Activated naive CD8-positive, alpha-beta T cell treated with anti-CD3 and anti-CD28 coated beads, Interleukin-2, amount 50 U/mL, for 24 hours (primary cell): ENCODE data around the gene ALAS1.
"Not testable (repeated sequence)": the region's sequence is repeated elsewhere in the genome, so short reads cannot be mapped to it uniquely, and the experiment has no call there.

Experiments
- ATAC-seq: fragments of 150-1000 bp; cut with Tn5 transposase; one replicate; pipeline ENCODE4 v1.10.0; 2021
- DNase-seq: peaks from one replicate; pipeline ENCODE4 v3.0.0; 2021
- H3K27ac Mint-ChIP-seq: one replicate; pipeline ENCODE4 v1.8.0; 2021; ENCODE audit warnings: mild to moderate bottlenecking, mixed read lengths
- H3K27me3 Mint-ChIP-seq: one replicate; pipeline ENCODE4 v1.8.0; 2021; ENCODE audit warnings: mixed read lengths
- H3K36me3 Mint-ChIP-seq: one replicate; pipeline ENCODE4 v1.8.0; 2021; ENCODE audit warnings: low read depth, mixed read lengths
- H3K4me1 Mint-ChIP-seq: one replicate; pipeline ENCODE4 v1.8.0; 2021; ENCODE audit warnings: mixed read lengths
- H3K4me3 Mint-ChIP-seq: one replicate; pipeline ENCODE4 v1.8.0; 2021; ENCODE audit warnings: mild to moderate bottlenecking, moderate library complexity, mixed read lengths
- H3K9me3 Mint-ChIP-seq: one replicate; pipeline ENCODE4 v1.8.0; 2021; ENCODE audit warnings: mixed read lengths

The ALAS1 gene

DNA sequence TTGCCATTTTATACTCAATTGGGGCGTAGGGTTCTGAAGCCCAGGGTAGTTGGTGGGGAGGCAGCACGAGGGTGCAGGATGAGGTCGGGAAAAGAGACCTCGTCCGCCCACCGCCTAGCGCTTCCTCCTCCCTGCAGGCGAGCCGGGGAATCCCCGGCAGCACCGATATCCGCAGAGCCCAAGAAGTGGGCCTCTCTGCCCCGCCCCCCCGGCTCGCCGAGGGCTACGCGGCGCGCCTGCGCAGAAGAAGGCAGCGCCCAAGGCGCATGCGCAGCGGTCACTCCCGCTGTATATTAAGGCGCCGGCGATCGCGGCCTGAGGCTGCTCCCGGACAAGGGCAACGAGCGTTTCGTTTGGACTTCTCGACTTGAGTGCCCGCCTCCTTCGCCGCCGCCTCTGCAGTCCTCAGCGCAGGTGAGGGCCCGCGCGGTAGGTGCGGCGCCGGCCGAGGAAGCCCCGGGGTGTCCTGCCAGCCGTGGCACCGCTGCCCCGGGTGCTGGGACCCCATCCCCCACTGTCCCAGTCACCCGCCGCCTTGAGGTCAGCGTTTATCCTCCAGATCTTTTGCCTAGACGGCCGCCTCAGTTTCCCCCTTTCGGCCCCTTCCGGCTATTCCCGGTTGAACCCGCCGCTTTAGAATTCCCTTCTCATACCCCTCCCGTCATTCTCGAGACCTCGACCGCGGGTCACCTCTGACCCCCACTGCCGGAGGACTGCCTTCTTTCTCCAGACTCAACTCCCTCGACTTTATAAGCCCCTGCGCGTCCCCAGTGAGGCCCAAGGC is at the start of gene ALAS1:
TSS of gene ALAS1 (plus strand) at position 319 of the 784 bp plus-strand sequence. CDS start 1,082 bp downstream, outside the sequence.
- no peaks in the 10 kb centered on the region for H3K9me3 Mint-ChIP-seq
- H3K27ac Mint-ChIP-seq, result peak within 1 kb of the TSS; percentile 89
- no peaks in the 10 kb centered on the region for H3K27me3 Mint-ChIP-seq
- ATAC-seq, result peak; percentile 95
- peak within 1 kb of the TSS; percentile 94 for H3K4me3 Mint-ChIP-seq
- DNase-seq, result peak; percentile 97
- peaks cover 62% of the 10 kb centered on the region for H3K4me1 Mint-ChIP-seq
- peaks cover 30% of the 10 kb centered on the region for H3K36me3 Mint-ChIP-seq

GRCh38 chr3:52149021-52149420 is 48.9 kb upstream of the ALAS1 start:
- DNase-seq (no peak), ATAC-seq (no peak)
- H3K4me3 Mint-ChIP-seq, result no peak overlapping the region
- no peak overlapping the region for H3K27ac Mint-ChIP-seq
- H3K4me1 Mint-ChIP-seq, result peaks cover 13% of the 10 kb centered on the region
- no peaks in the 10 kb centered on the region for H3K27me3 Mint-ChIP-seq
- peaks cover 12% of the 10 kb centered on the region for H3K36me3 Mint-ChIP-seq
- no peaks in the 10 kb centered on the region for H3K9me3 Mint-ChIP-seq

- ATAC-seq (no peak), DNase-seq (no peak)
- H3K27ac Mint-ChIP-seq, result no peak overlapping the region
- peaks cover 7% of the 10 kb centered on the region for H3K36me3 Mint-ChIP-seq
- peaks cover 9% of the 10 kb centered on the region for H3K4me1 Mint-ChIP-seq
- H3K4me3 Mint-ChIP-seq, result no peak overlapping the region
- no peaks in the 10 kb centered on the region for H3K9me3 Mint-ChIP-seq
- no peaks in the 10 kb centered on the region for H3K27me3 Mint-ChIP-seq
Measured at GRCh38 chr3:52149726-52150125, 48.2 kb upstream of the ALAS1 start.

DNA sequence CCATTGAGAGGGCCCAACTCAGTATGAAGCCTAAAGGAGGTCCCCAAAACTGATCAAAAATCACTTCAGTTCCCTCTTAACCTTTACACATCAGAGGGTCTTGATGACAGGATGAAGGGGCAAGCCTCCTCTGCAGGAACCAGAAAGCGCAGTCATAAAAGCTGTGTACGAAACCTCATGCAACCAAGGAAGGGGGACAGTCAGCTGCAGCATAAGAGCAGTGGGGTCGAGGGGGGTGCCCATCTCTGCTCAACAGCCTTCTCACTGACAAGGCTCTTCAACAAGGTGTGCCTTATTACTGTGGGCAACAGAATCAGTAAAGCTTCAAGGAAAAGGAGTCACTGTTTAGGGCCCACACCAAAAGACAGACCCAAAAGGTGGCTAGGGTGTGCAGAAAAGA is 47.6 kb upstream of the ALAS1 start:
- no peaks in the 10 kb centered on the region for H3K27me3 Mint-ChIP-seq
- DNase-seq (no peak), ATAC-seq (no peak)
- peaks cover 14% of the 10 kb centered on the region for H3K4me1 Mint-ChIP-seq
- no peaks in the 10 kb centered on the region for H3K9me3 Mint-ChIP-seq
- H3K27ac Mint-ChIP-seq, result no peak overlapping the region
- peaks cover 7% of the 10 kb centered on the region for H3K36me3 Mint-ChIP-seq
- H3K4me3 Mint-ChIP-seq, result no peak overlapping the region

- no peak overlapping the region for H3K4me3 Mint-ChIP-seq
- H3K9me3 Mint-ChIP-seq, result no peaks in the 10 kb centered on the region
- no peak for DNase-seq
- ATAC-seq, result no peak
- no peaks in the 10 kb centered on the region for H3K27me3 Mint-ChIP-seq
- H3K36me3 Mint-ChIP-seq, result peaks cover 7% of the 10 kb centered on the region
- H3K4me1 Mint-ChIP-seq, result peaks cover 19% of the 10 kb centered on the region
- H3K27ac Mint-ChIP-seq, result no peak overlapping the region
Measured at GRCh38 chr3:52150860-52151259, 47.1 kb upstream of the ALAS1 start.

- H3K36me3 Mint-ChIP-seq, DNase-seq, H3K27me3 Mint-ChIP-seq, H3K27ac Mint-ChIP-seq, ATAC-seq, H3K9me3 Mint-ChIP-seq, H3K4me3 Mint-ChIP-seq: not testable (repeated sequence)
- peaks cover 20% of the 10 kb centered on the region for H3K4me1 Mint-ChIP-seq
Measured at GRCh38 chr3:52151991-52152390, 46.0 kb upstream of the ALAS1 start.

DNA sequence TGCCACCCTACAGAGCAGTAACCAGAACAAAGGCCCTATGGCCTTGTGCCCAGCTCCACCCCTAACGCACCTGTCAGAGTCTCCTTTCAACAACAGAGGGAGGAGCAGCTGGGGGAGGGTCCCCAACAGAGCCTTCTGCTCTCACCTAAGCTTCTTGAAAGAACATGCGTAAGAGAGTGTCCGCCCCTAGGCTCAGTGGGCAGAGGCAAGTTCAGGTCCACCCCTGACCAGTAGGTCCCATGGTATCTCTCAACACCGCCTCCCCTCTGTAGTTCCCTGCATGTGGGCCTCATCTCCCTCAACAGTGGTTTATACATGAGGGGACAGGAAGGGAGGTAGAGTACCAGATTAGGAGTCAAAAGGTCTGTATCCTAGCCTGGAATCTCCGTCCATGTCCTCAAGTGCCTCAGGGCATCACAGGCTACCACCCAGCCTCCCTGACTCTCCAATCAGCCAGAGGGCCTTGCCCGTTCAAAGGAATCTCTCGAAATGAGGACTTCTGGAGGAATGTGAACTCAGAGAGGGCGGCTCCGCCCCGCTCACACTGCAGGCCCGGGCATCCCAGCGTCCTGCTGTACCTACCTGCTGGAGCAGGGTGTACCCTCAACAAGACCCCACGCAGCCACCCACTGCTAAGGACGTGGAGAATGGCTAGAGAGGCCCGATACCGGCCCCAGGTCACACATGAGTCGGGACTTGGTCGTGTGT is 44.4 kb upstream of the ALAS1 start:
- peaks cover 7% of the 10 kb centered on the region for H3K36me3 Mint-ChIP-seq
- H3K4me3 Mint-ChIP-seq, result peak overlapping the region; percentile 91
- peaks cover 20% of the 10 kb centered on the region for H3K4me1 Mint-ChIP-seq
- ATAC-seq (no peak), DNase-seq (peak; percentile 11)
- no peak overlapping the region for H3K27ac Mint-ChIP-seq
- no peaks in the 10 kb centered on the region for H3K27me3 Mint-ChIP-seq
- H3K9me3 Mint-ChIP-seq, result no peaks in the 10 kb centered on the region

DNA sequence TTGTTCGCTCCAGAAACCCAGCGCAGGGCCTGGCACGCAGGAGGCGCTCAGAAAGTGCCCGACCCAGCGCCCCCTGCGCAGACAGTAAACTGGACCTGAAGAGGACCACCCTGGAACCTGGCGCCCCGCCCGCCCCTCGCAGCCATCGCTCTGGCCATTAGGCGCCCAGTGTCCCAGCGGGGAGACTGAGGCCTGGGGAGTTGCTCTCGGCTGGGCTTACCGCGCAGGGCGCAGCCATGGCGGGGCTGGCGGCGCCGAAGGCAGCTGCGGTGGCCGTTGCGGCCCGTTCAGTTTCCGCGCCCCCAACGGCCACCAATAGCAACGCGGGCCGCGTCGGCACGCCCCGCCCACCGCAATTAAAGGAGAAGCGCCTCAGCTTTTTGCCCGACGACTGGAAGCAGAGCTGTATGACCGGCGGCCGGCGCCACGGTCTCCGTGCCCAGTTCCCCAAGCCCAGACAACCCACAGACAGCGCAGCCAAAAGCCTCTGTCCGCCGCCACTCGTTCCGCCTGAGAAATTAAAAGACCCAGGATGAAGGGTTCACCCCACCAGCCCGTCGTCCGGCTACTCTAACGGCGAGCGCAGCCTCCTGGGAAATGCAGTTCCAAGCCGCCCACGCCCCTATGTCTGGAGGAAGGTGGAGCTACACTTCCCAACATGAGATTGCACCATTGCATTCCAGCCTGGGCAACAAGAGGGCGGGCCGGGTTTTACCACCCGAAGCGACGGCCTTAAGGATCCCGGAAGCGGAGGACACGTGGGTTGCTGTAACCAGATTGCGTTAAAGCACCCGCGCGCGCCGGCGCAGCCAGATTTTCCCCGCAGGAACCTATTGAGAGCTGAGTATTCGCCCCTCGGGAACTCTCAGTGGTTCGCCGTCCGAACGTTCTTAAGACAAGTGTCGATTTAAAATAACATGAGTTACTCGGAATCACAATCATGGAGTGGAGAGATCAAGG is 43.5 kb upstream of the ALAS1 start, which contains the start of gene POC1A:
TSS of gene POC1A (minus strand) at position 289 of the 960 bp plus-strand sequence. CDS start at position 238, 51 bp downstream.
- ATAC-seq (peak; percentile 94), DNase-seq (peak; percentile 90)
- H3K4me3 Mint-ChIP-seq, result peak within 1 kb of the TSS; percentile 91
- peak within 1 kb of the TSS; percentile 95 for H3K27ac Mint-ChIP-seq
- H3K4me1 Mint-ChIP-seq, result peaks cover 20% of the 10 kb centered on the region
- H3K36me3 Mint-ChIP-seq, result peaks cover under 1% of the 10 kb centered on the region
- H3K9me3 Mint-ChIP-seq, result no peaks in the 10 kb centered on the region
- H3K27me3 Mint-ChIP-seq, result no peaks in the 10 kb centered on the region

DNA sequence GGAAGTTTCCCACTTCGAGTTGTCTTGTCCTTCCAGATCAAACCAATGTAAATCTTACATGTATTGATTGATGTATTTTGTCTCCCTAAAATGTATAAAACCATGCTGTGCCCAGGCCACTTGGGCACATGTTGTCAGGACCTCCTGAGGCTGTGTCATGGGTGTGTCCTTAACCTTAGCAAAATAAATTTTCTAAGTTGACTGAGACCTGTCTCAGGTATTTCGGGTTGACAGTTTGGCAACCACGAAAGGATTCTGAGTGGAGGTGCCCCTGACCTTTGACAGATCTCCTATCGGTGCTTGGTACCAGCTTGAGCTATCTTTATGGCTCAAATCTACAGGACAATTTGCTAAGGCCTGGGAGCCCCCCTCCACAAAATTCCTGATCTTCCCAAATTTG is 42.0 kb upstream of the ALAS1 start:
- Mint-ChIP-seq H3K4me3 (peak overlapping the region; percentile 91), H3K36me3 (no peaks in the 10 kb centered on the region), H3K27me3 (no peaks in the 10 kb centered on the region), H3K4me1 (peaks cover 22% of the 10 kb centered on the region), H3K27ac (no peak overlapping the region), H3K9me3 (no peaks in the 10 kb centered on the region)
- no peak for ATAC-seq
- DNase-seq, result no peak

DNA sequence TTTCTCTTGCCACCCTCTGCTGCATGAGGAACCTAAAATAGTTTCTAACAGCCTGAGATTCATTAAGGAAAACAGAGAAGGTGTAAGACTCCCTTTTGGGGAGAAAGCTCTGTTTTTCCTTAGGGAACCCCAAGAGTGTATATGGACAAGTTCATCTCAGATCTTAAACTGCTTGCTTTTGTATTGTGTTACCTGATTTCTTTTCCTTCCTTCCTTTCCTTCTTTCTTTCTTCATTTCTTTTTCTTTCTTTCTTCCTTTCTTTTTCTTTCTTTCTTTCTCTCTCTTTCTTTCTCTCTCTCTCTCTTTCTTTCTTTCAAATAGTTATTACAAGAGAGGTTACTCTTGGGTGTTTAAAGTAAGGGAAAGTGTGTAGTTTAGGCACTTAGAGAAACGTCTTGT is 38.5 kb upstream of the ALAS1 start:
- Mint-ChIP-seq H3K27ac (no peak overlapping the region), H3K36me3 (no peaks in the 10 kb centered on the region)

DNA sequence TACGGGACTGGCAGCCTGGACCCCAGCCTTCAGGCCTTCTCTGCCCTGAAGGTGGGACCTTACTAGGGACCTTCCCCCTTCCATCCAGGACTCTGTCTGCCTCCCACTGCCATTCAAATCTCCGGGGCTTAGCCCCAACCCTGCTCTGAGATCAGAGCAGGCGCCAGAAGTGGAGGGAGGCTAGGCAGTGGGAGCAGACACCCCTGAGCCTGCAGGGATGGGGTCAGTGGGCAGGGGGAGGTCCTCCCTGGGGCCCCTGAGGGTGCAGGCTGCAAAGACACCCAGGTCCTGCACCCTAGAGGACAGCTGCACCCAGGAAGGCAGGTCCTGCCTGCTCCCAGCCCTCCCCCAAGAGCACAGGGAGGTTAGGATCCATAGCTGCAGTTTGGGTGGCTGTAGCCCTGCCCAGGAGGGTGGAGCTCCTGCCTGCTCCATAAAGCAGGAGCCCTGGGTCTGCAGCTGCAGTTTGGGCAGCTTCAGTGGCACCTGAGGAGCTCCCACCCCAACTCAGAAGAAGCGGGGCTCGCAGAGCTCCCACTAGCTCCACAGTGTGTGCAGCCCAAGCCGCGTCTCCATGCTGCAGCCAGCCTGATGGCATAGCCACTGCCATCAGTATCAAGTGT is 35.6 kb upstream of the ALAS1 start:
- no peak overlapping the region for H3K4me3 Mint-ChIP-seq
- no peak for ATAC-seq
- H3K27ac Mint-ChIP-seq, result no peak overlapping the region
- DNase-seq, result no peak
- H3K36me3 Mint-ChIP-seq, result no peaks in the 10 kb centered on the region
- H3K27me3 Mint-ChIP-seq, result no peaks in the 10 kb centered on the region
- no peaks in the 10 kb centered on the region for H3K9me3 Mint-ChIP-seq
- peaks cover 2% of the 10 kb centered on the region for H3K4me1 Mint-ChIP-seq

More for the DNA sequence above, 38.5 kb upstream of the ALAS1 start:
- H3K4me3 Mint-ChIP-seq, result no peak overlapping the region
- peaks cover 14% of the 10 kb centered on the region for H3K4me1 Mint-ChIP-seq
- ATAC-seq (no peak), DNase-seq (no peak)
- no peaks in the 10 kb centered on the region for H3K27me3 Mint-ChIP-seq
- H3K9me3 Mint-ChIP-seq, result no peaks in the 10 kb centered on the region

- Mint-ChIP-seq H3K36me3 (no peaks in the 10 kb centered on the region), H3K27me3 (no peaks in the 10 kb centered on the region), H3K27ac (no peak overlapping the region), H3K4me3 (no peak overlapping the region), H3K9me3 (no peaks in the 10 kb centered on the region), H3K4me1 (peaks cover 2% of the 10 kb centered on the region)
- DNase-seq (no peak), ATAC-seq (no peak)
Measured at GRCh38 chr3:52167240-52167639, 30.7 kb upstream of the ALAS1 start.

DNA sequence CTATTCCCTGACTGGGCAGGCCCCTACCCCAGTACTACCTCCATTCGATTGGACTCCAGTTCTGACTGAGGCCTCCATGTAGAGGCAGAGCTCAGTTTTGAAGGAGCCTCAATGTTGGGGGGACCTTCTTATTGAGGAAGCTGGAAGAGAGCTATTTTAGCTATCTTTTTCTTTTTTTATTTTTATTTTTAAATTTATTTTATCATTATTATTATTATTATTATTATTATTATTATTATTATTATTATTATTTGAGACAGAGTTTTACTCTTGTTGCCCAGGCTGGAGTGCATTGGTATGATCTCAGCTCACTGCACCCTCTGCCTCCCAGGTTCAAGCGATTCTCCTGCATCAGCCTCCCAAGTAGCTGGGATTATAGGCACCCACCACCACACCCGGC is 27.7 kb upstream of the ALAS1 start:
- not testable (repeated sequence) for H3K27me3 Mint-ChIP-seq, H3K9me3 Mint-ChIP-seq, H3K27ac Mint-ChIP-seq, DNase-seq, H3K4me1 Mint-ChIP-seq, H3K36me3 Mint-ChIP-seq, H3K4me3 Mint-ChIP-seq, ATAC-seq
